ENCODE measurements around the gene ATXN2.
A peak's percentile ranks its signal among the peaks of the same experiment; 100 is the strongest.
"Not testable (repeated sequence)": the region's sequence is repeated elsewhere in the genome, so short reads cannot be mapped to it uniquely, and the experiment has no call there.

The ATXN2 gene

GRCh38 chr12:111469401-111469800 is 129.7 kb downstream of the ATXN2 start:
- Mint-ChIP-seq H3K4me3 (no peak overlapping the region), H3K27ac (no peak overlapping the region), H3K4me1 (no peaks in the 10 kb centered on the region), H3K27me3 (no peaks in the 10 kb centered on the region), H3K9me3 (no peaks in the 10 kb centered on the region), H3K36me3 (peaks cover 27 to 35% of the 10 kb centered on the region in 2 donors)
- ATAC-seq (replicated peaks) (no peak), DNase-seq (no peak)

GRCh38 chr12:111467857-111468241 is 131.3 kb downstream of the ATXN2 start:
- H3K36me3 Mint-ChIP-seq, result peaks cover 20 to 27% of the 10 kb centered on the region in 2 donors
- DNase-seq, result no peak
- H3K9me3 Mint-ChIP-seq, result no peaks in the 10 kb centered on the region
- no peak overlapping the region for H3K4me3 Mint-ChIP-seq
- ATAC-seq (replicated peaks), result no peak
- H3K27me3 Mint-ChIP-seq, result no peaks in the 10 kb centered on the region
- H3K27ac Mint-ChIP-seq, result no peak overlapping the region
- peaks cover 0 to 5% of the 10 kb centered on the region in 2 donors for H3K4me1 Mint-ChIP-seq

- H3K4me3 Mint-ChIP-seq, result no peak overlapping the region
These were observed 131.8 kb downstream of the ATXN2 start for GRCh38 chr12:111467092-111467856.

GRCh38 chr12:111462210-111462769 is 136.8 kb downstream of the ATXN2 start:
- H3K36me3 Mint-ChIP-seq, result peaks cover 7 to 15% of the 10 kb centered on the region in 2 donors
- no peaks in the 10 kb centered on the region for H3K9me3 Mint-ChIP-seq
- ATAC-seq (replicated peaks) (peak; percentile 45 to 47), DNase-seq (no peak)
- peaks cover 4 to 11% of the 10 kb centered on the region in 2 donors for H3K4me1 Mint-ChIP-seq
- peak overlapping the region; percentile 83 for H3K27ac Mint-ChIP-seq
- H3K27me3 Mint-ChIP-seq, result no peaks in the 10 kb centered on the region
- H3K4me3 Mint-ChIP-seq, result no peak overlapping the region

More at GRCh38 chr12:111467092-111467856, 131.8 kb downstream of the ATXN2 start:
- peaks cover 20 to 27% of the 10 kb centered on the region in 2 donors for H3K36me3 Mint-ChIP-seq
- H3K4me1 Mint-ChIP-seq, result peaks cover 4 to 9% of the 10 kb centered on the region in 2 donors
- no peaks in the 10 kb centered on the region for H3K9me3 Mint-ChIP-seq
- no peak overlapping the region for H3K27ac Mint-ChIP-seq
- H3K27me3 Mint-ChIP-seq, result no peaks in the 10 kb centered on the region
- DNase-seq (no peak), ATAC-seq (replicated peaks) (no peak)

GRCh38 chr12:111460111-111460510 is 139.0 kb downstream of the ATXN2 start:
- not testable (repeated sequence) for H3K9me3 Mint-ChIP-seq; H3K27ac Mint-ChIP-seq; DNase-seq; H3K4me3 Mint-ChIP-seq; H3K27me3 Mint-ChIP-seq; ATAC-seq (replicated peaks)
- H3K36me3 Mint-ChIP-seq, result peaks cover 12 to 21% of the 10 kb centered on the region in 2 donors
- peaks cover 4 to 11% of the 10 kb centered on the region in 2 donors for H3K4me1 Mint-ChIP-seq

GRCh38 chr12:111458546-111459172 is 140.5 kb downstream of the ATXN2 start:
- Mint-ChIP-seq H3K27me3 (no peaks in the 10 kb centered on the region), H3K4me3 (no peak overlapping the region), H3K27ac (peak overlapping the region; percentile 28), H3K4me1 (peaks cover 6 to 13% of the 10 kb centered on the region in 2 donors), H3K36me3 (peaks cover 19 to 27% of the 10 kb centered on the region in 2 donors), H3K9me3 (no peaks in the 10 kb centered on the region)
- no peak for ATAC-seq (replicated peaks)
- DNase-seq, result no peak

- DNase-seq, result no peak
- Mint-ChIP-seq H3K27ac (no peak overlapping the region), H3K4me3 (no peak overlapping the region)
These were observed 141.5 kb downstream of the ATXN2 start for GRCh38 chr12:111457577-111457976.

GRCh38 chr12:111457071-111457470 is 142.0 kb downstream of the ATXN2 start:
- H3K27ac Mint-ChIP-seq, result no peak overlapping the region
- H3K36me3 Mint-ChIP-seq, result peaks cover 27 to 32% of the 10 kb centered on the region in 2 donors
- no peak overlapping the region for H3K4me3 Mint-ChIP-seq
- DNase-seq (no peak), ATAC-seq (replicated peaks) (no peak)
- H3K9me3 Mint-ChIP-seq, result no peaks in the 10 kb centered on the region
- H3K27me3 Mint-ChIP-seq, result no peaks in the 10 kb centered on the region
- H3K4me1 Mint-ChIP-seq, result peaks cover 2 to 7% of the 10 kb centered on the region in 2 donors

More at GRCh38 chr12:111457577-111457976, 141.5 kb downstream of the ATXN2 start:
- Mint-ChIP-seq H3K4me1 (peaks cover 6 to 12% of the 10 kb centered on the region in 2 donors), H3K36me3 (peaks cover 27 to 32% of the 10 kb centered on the region in 2 donors), H3K9me3 (no peaks in the 10 kb centered on the region), H3K27me3 (no peaks in the 10 kb centered on the region)
- no peak for ATAC-seq (replicated peaks)

- H3K4me3 Mint-ChIP-seq, result no peak overlapping the region
- no peak for ATAC-seq (replicated peaks)
- no peaks in the 10 kb centered on the region for H3K9me3 Mint-ChIP-seq
- H3K36me3 Mint-ChIP-seq, result peaks cover 34 to 36% of the 10 kb centered on the region in 2 donors
- no peaks in the 10 kb centered on the region for H3K27me3 Mint-ChIP-seq
- DNase-seq, result no peak
- peaks cover 6 to 17% of the 10 kb centered on the region in 2 donors for H3K4me1 Mint-ChIP-seq
- H3K27ac Mint-ChIP-seq, result peak overlapping the region; percentile 74
These were observed 143.4 kb downstream of the ATXN2 start for GRCh38 chr12:111455448-111456320.

GRCh38 chr12:111454716-111455447 is 144.2 kb downstream of the ATXN2 start:
- DNase-seq, result no peak
- Mint-ChIP-seq H3K4me3 (no peak overlapping the region), H3K36me3 (peaks cover 38 to 40% of the 10 kb centered on the region in 2 donors), H3K9me3 (no peaks in the 10 kb centered on the region), H3K27ac (peak overlapping the region; percentile 74), H3K27me3 (no peaks in the 10 kb centered on the region), H3K4me1 (peaks cover 10 to 20% of the 10 kb centered on the region in 2 donors)
- ATAC-seq (replicated peaks), result no peak

GRCh38 chr12:111454311-111454710 is 144.8 kb downstream of the ATXN2 start:
- ATAC-seq (replicated peaks) (no peak), DNase-seq (no peak)
- peaks cover 38 to 42% of the 10 kb centered on the region in 2 donors for H3K36me3 Mint-ChIP-seq
- H3K27ac Mint-ChIP-seq, result peak overlapping the region; percentile 79
- no peaks in the 10 kb centered on the region for H3K9me3 Mint-ChIP-seq
- peaks cover 10 to 23% of the 10 kb centered on the region in 2 donors for H3K4me1 Mint-ChIP-seq
- H3K27me3 Mint-ChIP-seq, result no peaks in the 10 kb centered on the region
- no peak overlapping the region for H3K4me3 Mint-ChIP-seq

GRCh38 chr12:111453071-111453989 is 145.8 kb downstream of the ATXN2 start:
- H3K9me3 Mint-ChIP-seq, result no peaks in the 10 kb centered on the region
- peaks cover 43 to 52% of the 10 kb centered on the region in 2 donors for H3K36me3 Mint-ChIP-seq
- ATAC-seq (replicated peaks) (no peak), DNase-seq (no peak)
- no peak overlapping the region for H3K4me3 Mint-ChIP-seq
- H3K27ac Mint-ChIP-seq, result peak overlapping the region; percentile 79
- no peaks in the 10 kb centered on the region for H3K27me3 Mint-ChIP-seq
- H3K4me1 Mint-ChIP-seq, result peaks cover 16 to 33% of the 10 kb centered on the region in 2 donors

Data from stimulated activated naive B cell treated with anti-CD40 and anti-IgM and Interleukin-4, amounts not matched to agents 10 μg/mL and 1 μg/mL and 100 μg/mL, for 72 hours (primary cell).